ENCODE measurements around the gene CEACAM6.

Gene CEACAM6

GRCh38 chr19:41796901-41797300 is 41.6 kb downstream of the CEACAM6 start:
- no peak for DNase-seq (ENCODE audit: low spot score)

- no peak for DNase-seq (ENCODE audit: low spot score)
These were observed 44.2 kb downstream of the CEACAM6 start for GRCh38 chr19:41799444-41800000.

GRCh38 chr19:41801031-41801430 is 45.7 kb downstream of the CEACAM6 start:
- no peak for DNase-seq (ENCODE audit: low spot score)

- no peak for DNase-seq (ENCODE audit: low spot score)
These were observed 46.5 kb downstream of the CEACAM6 start for GRCh38 chr19:41801792-41802211.

- DNase-seq (ENCODE audit: low spot score): no peak
These were observed 47.4 kb downstream of the CEACAM6 start for GRCh38 chr19:41802770-41803169.

- no peak for DNase-seq (ENCODE audit: low spot score)
These were observed 49.0 kb downstream of the CEACAM6 start for GRCh38 chr19:41804336-41804735.

- no peak for DNase-seq (ENCODE audit: low spot score)
These were observed 51.8 kb downstream of the CEACAM6 start for GRCh38 chr19:41807176-41807575.

GRCh38 chr19:41808663-41809566 is 53.6 kb downstream of the CEACAM6 start:
- no peak for DNase-seq (ENCODE audit: low spot score)

- DNase-seq (ENCODE audit: low spot score): no peak
These were observed 55.0 kb downstream of the CEACAM6 start for GRCh38 chr19:41810301-41810700.

- DNase-seq (ENCODE audit: low spot score): peak; percentile 12
These were observed 55.7 kb downstream of the CEACAM6 start for GRCh38 chr19:41811036-41811435.

- no peak for DNase-seq (ENCODE audit: low spot score)
These were observed 56.7 kb downstream of the CEACAM6 start for GRCh38 chr19:41811981-41812380.

- no peak for DNase-seq (ENCODE audit: low spot score)
These were observed 58.6 kb downstream of the CEACAM6 start for GRCh38 chr19:41813911-41814310.

GRCh38 chr19:41815301-41815700 is 60.0 kb downstream of the CEACAM6 start:
- DNase-seq (ENCODE audit: low spot score): no peak

- DNase-seq (ENCODE audit: low spot score): no peak
These were observed 61.4 kb downstream of the CEACAM6 start for GRCh38 chr19:41816761-41817160.

GRCh38 chr19:41821003-41821735 is 65.8 kb downstream of the CEACAM6 start:
- peak; percentile 54 for DNase-seq (ENCODE audit: low spot score)

All from CD4-positive, alpha-beta T cell treated with Interleukin-2 at 100 ng/mL for 4 hours (primary cell).